Measurements from ENCODE around the gene FBH1.
"Not testable (repeated sequence)": the region's sequence is repeated elsewhere in the genome, so short reads cannot be mapped to it uniquely, and the experiment has no call there.

The FBH1 gene

GRCh38 chr10:5942474-5942873 is 52.4 kb downstream of the FBH1 start:
- peak; percentile 56 to 88 for DNase-seq

DNA sequence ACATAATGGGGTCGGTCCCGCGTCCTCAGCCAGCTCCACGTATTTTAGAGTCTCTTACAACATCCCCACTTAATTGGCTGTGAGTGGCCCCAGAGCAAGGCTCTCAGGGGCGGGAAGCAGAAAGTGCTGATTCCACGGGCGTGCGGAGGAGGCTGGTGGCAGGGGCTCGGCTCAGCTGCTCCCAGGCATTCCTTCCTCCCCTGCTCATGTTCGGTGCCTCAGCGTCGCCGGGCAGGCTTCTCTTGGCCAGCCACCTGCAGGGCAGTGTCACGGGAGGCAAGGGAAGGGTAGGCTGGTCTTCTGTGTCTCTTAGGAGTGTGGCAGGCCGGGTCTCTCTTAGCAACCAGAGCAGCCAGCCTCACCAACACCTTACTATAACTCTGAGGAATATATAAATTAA is 53.5 kb downstream of the FBH1 start:
- no peak for DNase-seq

DNA sequence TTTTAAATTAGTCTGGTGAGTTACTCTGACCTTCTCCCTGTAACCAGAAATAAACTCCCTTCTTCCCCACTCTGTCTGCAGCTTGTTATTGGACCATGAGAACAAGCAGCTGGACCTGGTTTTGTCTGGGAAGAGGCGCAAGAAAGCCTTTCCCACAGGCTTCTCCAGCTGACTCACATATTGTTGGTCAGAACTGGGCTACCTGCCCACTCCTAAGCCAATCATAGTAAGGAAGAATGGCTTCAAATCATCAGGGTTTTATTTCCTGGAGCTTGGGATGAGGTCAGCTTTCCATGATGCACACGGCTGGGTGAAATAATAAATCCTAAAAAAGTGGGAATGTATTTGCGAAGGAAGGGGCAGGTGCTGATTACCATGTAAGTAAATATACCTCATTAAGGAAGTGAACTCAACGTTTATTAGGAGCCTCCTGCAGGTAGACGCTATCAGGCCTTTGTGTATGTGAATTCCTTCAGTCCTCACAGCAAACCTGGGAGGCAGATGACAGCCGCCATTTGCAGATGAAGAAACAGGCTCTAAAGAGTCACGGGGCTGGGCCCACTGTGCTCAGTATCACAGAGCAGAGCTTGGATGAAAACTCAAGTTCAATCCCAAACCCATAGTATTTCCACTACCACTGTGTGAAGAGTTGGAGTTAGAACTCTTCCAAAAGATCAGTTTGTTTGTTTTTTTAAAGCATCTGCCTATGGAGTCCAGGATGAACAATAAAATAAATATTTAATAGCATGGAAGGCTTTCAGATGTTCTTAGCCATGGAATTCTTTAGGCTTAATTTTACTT is 54.5 kb downstream of the FBH1 start:
- no peak for DNase-seq

GRCh38 chr10:5945190-5945509 is 55.1 kb downstream of the FBH1 start:
- DNase-seq: no peak

- peak; percentile 41 to 70 for DNase-seq
Measured at GRCh38 chr10:5945561-5946418, 55.7 kb downstream of the FBH1 start.

GRCh38 chr10:5946419-5946775 is 56.4 kb downstream of the FBH1 start:
- DNase-seq: not testable (repeated sequence)

DNA sequence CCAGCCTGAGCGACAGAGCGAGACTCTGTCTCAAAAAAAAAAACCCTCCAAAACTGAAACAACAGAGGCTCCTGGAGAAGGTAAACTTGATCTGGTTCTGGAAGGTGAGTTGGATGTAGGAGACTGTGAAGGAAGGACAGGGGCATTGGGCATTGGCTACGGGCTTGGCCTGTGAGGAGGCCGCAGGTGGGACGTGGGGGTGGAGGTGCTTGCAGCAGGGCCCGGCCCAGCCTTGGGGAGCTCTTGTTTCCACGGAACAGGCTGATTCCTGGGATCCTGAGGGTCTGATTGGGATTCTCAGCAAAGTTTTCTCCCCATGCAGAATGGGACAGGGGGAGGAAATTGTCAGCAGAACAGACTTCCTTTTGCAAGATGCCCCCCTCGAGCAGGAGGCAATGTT is 56.7 kb downstream of the FBH1 start:
- no peak for DNase-seq

GRCh38 chr10:5947471-5948207 is 57.6 kb downstream of the FBH1 start:
- no peak for DNase-seq

DNA sequence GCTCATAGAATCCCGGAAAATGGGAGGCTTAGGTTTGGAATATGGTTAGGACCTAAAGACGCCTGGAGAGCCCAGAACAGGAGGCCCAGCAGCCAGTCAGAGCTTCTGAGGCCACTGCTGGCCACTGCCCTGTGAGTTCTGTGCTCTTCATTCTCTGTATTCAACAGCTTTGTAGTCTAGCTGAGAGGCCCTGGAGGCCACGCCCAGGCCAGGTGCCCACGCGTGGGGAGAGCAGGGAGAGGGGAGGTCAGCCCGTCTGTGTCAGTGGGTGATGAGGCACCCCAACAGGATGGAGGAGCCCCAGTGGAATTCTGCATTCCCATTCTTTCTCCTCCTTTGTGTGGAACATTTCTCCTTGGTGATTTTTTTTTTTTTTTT is 58.2 kb downstream of the FBH1 start:
- DNase-seq: no peak

GRCh38 chr10:5949009-5949759 is 59.1 kb downstream of the FBH1 start:
- peak; percentile 55 to 66 for DNase-seq

GRCh38 chr10:5951167-5951711 is 61.2 kb downstream of the FBH1 start:
- peak; percentile 53 to 66 for DNase-seq

GRCh38 chr10:5951721-5952407 is 61.8 kb downstream of the FBH1 start:
- DNase-seq: no peak

DNA sequence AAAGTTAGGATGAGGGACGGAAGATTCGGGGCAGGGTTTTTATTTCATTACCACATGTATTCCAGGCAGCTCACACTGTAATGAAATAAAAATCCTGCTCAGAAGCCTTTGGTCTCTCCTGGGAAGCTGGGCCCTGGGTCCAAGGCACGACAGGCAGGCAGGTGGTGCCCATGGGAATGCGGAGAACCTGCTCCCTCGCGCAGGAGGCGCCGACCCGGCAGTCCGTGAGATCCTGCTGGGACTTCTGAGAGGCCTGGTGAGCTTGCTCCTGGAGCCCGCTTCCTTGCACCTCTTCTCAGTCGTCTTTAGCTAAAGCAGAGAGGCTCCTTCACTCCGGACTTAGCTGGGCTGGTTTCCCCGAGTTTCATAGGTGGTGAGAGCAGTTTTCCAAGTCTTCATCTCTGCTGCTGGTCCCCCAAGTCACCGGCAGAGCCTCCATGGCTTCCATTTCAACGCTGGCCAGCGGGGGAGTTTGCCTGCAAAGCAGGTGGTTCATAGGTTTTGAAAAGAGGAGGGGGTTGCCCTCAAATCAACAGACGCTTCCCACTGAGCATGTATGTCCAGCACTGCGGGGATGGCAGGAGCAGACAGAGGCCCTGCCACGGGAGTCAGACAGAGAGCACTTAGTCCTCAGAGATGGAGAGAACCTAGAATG is 62.8 kb downstream of the FBH1 start:
- no peak for DNase-seq

- DNase-seq: no peak
Measured at GRCh38 chr10:5953676-5954075, 63.6 kb downstream of the FBH1 start.

DNA sequence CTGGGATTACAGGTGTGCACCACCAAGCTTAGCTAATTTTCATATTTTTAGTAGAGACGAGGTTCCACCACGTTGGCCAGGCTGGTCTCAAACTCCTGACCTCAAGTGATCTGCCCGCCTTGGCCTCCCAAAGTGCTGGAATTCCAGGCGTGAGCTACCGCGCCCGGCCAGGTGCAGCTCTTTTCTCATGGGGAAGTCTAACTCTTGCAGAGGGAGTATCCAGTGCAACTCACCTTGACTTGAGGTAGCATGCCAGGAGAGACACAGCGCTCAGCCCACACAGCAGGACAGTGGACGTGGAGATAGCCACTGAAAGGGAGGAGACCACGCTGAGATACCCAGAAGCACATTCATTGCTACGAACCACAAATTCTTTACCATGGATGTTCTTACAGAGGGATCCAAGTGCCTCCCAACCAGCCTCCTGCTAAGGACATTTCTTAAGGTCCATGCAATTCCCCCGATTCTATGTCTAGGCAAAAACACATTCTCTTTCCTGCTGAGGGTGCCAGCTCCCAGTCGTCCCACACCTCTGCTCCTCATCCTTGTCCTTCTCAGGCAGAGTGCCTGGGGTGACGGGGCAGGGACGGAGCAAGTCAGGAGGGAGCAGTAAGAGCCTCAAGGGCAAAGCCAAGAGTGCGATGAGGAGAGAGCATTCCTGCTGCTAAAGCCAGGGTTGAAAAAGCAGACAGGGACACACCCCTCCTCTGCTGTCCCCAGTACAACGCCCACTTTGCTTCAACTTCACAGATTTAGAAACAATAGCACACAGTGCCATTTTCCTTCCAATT is 66.3 kb downstream of the FBH1 start:
- DNase-seq: no peak

DNA sequence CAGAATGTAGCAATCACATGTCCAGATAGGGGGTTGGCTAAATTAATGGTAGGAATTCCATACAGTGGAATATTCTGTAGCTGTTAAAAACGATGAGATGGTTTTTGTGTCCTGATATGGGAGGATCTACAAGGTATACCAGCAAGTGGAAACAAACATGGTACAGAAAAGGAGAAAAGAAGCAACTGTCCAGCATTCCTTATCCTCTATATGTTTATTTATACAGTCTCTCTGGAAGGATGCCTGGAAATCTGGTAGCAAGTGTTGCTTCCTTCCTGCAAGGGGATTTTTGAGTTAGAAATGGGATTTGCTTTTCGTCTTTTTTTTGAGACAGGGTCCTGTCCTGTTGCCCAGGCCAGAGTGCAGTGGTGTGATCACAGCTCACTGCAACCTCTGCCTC is 68.0 kb downstream of the FBH1 start:
- DNase-seq: no peak

DNA sequence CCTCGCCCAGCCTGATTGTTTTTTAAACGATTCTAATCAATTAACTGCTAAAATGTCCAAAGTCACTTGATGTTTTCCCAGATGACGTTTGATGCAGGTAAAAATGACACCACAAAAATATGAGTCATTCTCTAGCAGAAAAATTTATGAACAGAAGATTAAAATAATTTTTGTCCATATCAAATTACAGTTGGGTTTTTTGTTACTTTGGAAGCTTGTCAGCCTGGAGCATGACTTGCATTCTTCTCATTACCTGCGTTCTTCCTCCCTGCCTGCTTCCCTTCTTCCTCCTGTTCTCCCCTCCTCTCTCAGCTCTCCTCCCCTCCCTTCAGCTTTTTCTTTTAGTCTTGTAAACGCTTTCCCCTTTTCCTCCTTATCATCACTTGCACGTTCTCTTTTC is 68.6 kb downstream of the FBH1 start:
- DNase-seq: no peak

- DNase-seq: no peak
Measured at GRCh38 chr10:5959142-5959541, 69.1 kb downstream of the FBH1 start.

GRCh38 chr10:5959581-5960069 is 69.6 kb downstream of the FBH1 start:
- DNase-seq: no peak

Data from inflammatory macrophage (primary cell).